BJ (cell line): ENCODE measurements around the gene MYH6. TPM values are rescaled to one million over a fixed set of nuclear protein-coding genes. Genes with fewer than 3 reads are reported as not detected.

ENCODE experiments used
- CTCF ChIA-PET: fragments of 350-600 bp; formaldehyde crosslinking; extraction: SDS; loops from one replicate; lab custom pipeline; 2021; ENCODE audit warnings: antibody characterized with exemption, inconsistent platforms; lab: Yijun Ruan, JAX
- POLR2A ChIA-PET: fragments of 300-600 bp; sonication (Branson Sonifier 250); formaldehyde crosslinking; extraction: SDS; loops from one replicate; lab custom pipeline; 2021; ENCODE audit warnings: antibody characterized with exemption; lab: Charles Lee
- DNase-seq: peaks from one replicate; pipeline ENCODE4 v3.0.0-alpha.2; 2011; ENCODE audit warnings: low read depth
- H3K27me3 ChIP-seq: 2 replicates; pipeline ENCODE4 v1.6.0; 2011; ENCODE audit warnings: low read length; ENCODE audit not compliant: control insufficient read depth, insufficient read depth
- H3K36me3 ChIP-seq: 2 replicates; pipeline ENCODE4 v1.5.1; 2011; ENCODE audit warnings: low read length; ENCODE audit not compliant: control insufficient read depth, insufficient read depth
- H3K4me3 ChIP-seq: 2 replicates; pipeline ENCODE4 v1.5.1; 2011; ENCODE audit warnings: low read depth, mild to moderate bottlenecking, control low read depth, low read length
- CTCF ChIP-seq: IDR thresholded peaks from 2 replicates; pipeline ENCODE4 v1.5.1; 2011; ENCODE audit warnings: low read depth, mild to moderate bottlenecking, control low read depth, inconsistent platforms, low read length, moderate library complexity; ENCODE audit not compliant: insufficient read depth
- polyA plus RNA-seq: library from polyadenylated mRNA; depleted of rRNA; stranded (reverse); fragments of >200 nt; gene quantifications from 2 replicates; pipeline ENCODE4 v1.2.3, GENCODE V29; 2011

The MYH6 gene
- polyA plus RNA-seq, 1 experiment = not detected

GRCh38 chr14:23434488-23435222, 26.6 kb upstream of the MYH6 start:
- Histone ChIP-seq H3K27me3 (peaks cover 8% of the 10 kb centered on the region; the same call in 1 of the 2 replicates), H3K4me3 (no peak overlapping the region), H3K36me3 (no peaks in the 10 kb centered on the region)
- ChIA-PET POLR2A (no interaction called here), CTCF (no interaction called here)
- TF ChIP-seq CTCF = no peak
- no peak for DNase-seq

GRCh38 chr14:23433457-23433856, 25.4 kb upstream of the MYH6 start:
- Histone ChIP-seq H3K4me3 (no peak overlapping the region), H3K27me3 (peaks cover 8% of the 10 kb centered on the region; the same call in 1 of the 2 replicates), H3K36me3 (no peaks in the 10 kb centered on the region)
- CTCF ChIA-PET = no interaction called here
- no peak for DNase-seq
- TF ChIP-seq CTCF = no peak
- POLR2A ChIA-PET = no interaction called here

DNA sequence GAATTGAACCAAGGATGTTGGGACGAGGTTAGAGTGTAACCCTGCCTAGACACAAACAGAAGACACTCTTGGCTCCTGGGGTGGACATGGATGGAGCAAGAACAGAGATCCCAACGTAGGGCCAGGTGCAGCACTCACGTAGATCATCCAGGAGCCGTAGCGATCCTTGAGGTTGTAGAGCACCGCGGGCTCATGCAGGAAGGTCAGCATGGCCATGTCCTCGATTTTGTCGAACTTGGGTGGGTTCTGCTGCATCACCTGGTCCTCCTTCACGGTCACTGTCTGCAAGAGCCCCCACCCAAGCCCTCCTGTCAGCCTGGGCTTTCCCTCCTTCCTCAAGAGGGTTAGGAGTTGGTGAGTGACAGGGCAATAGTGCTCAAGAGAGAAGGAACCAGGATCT, 24.9 kb upstream of the MYH6 start:
- ChIA-PET POLR2A (no interaction called here), CTCF (no interaction called here)
- no peaks in the 10 kb centered on the region for H3K36me3 ChIP-seq
- no peak for DNase-seq
- no peak overlapping the region for H3K4me3 ChIP-seq
- peaks cover 8% of the 10 kb centered on the region; the same call in 1 of the 2 replicates for H3K27me3 ChIP-seq
- no peak for TF ChIP-seq CTCF

- ChIA-PET CTCF (interaction anchor here (1.5 kb wide), 1 partner anchor 110 kb away, joined by 4 read pairs; no protein-coding TSS in a partner anchor), POLR2A (no interaction called here)
- DNase-seq = no peak
- Histone ChIP-seq H3K36me3 (no peaks in the 10 kb centered on the region), H3K4me3 (no peak overlapping the region), H3K27me3 (peaks cover 8% of the 10 kb centered on the region; the same call in 1 of the 2 replicates)
- TF ChIP-seq CTCF = no peak
Measured at GRCh38 chr14:23432102-23432925, 24.2 kb upstream of the MYH6 start.

GRCh38 chr14:23431486-23431885, 23.4 kb upstream of the MYH6 start:
- ChIA-PET CTCF (interaction anchor here (1.5 kb wide), 1 partner anchor 109 kb away, joined by 4 read pairs; no protein-coding TSS in a partner anchor), POLR2A (no interaction called here)
- no peak overlapping the region for H3K4me3 ChIP-seq
- DNase-seq = no peak
- no peaks in the 10 kb centered on the region for H3K36me3 ChIP-seq
- no peak for TF ChIP-seq CTCF
- H3K27me3 ChIP-seq = peaks cover 8% of the 10 kb centered on the region; the same call in 1 of the 2 replicates
